GM18909 (cell line): ENCODE measurements around the gene UBE4B.
"Not testable (repeated sequence)": the region's sequence is repeated elsewhere in the genome, so short reads cannot be mapped to it uniquely, and the experiment has no call there.

Source experiments
- ATAC-seq: cut with Tn5 transposase; IDR thresholded peaks from one replicate; pipeline ENCODE4 v1.9.1; 2021; ENCODE audit warnings: mild to moderate bottlenecking; ENCODE audit not compliant: unreplicated experiment, poor library complexity

The UBE4B gene

GRCh38 chr1:10068605-10069294 lies 36.0 kb downstream of the UBE4B start:
- ATAC-seq: no peak

- no peak for ATAC-seq
Observed at GRCh38 chr1:10070206-10070605, 37.4 kb downstream of the UBE4B start.

GRCh38 chr1:10071640-10072039 lies 38.9 kb downstream of the UBE4B start:
- ATAC-seq: no peak

- ATAC-seq: not testable (repeated sequence)
Observed at GRCh38 chr1:10073371-10073770, 40.6 kb downstream of the UBE4B start.

- ATAC-seq: no peak
Observed at GRCh38 chr1:10074059-10074851, 41.5 kb downstream of the UBE4B start.

GRCh38 chr1:10074852-10075730 lies 42.3 kb downstream of the UBE4B start:
- no peak for ATAC-seq

GRCh38 chr1:10075732-10076131 lies 43.0 kb downstream of the UBE4B start:
- no peak for ATAC-seq

- no peak for ATAC-seq
Observed at GRCh38 chr1:10078494-10078893, 45.7 kb downstream of the UBE4B start.

GRCh38 chr1:10080523-10080922 lies 47.8 kb downstream of the UBE4B start:
- ATAC-seq: no peak

- no peak for ATAC-seq
Observed at GRCh38 chr1:10082785-10083479, 50.2 kb downstream of the UBE4B start.

- no peak for ATAC-seq
Observed at GRCh38 chr1:10084045-10084444, 51.3 kb downstream of the UBE4B start.

GRCh38 chr1:10085076-10085475 lies 52.3 kb downstream of the UBE4B start:
- ATAC-seq: no peak

GRCh38 chr1:10087210-10087609 lies 54.5 kb downstream of the UBE4B start:
- ATAC-seq: no peak

GRCh38 chr1:10101929-10102328 lies 69.2 kb downstream of the UBE4B start:
- no peak for ATAC-seq

- no peak for ATAC-seq
Observed at GRCh38 chr1:10103193-10103592, 70.4 kb downstream of the UBE4B start.

- ATAC-seq: no peak
Observed at GRCh38 chr1:10104834-10105233, 72.1 kb downstream of the UBE4B start.

GRCh38 chr1:10105484-10105883 lies 72.7 kb downstream of the UBE4B start:
- ATAC-seq: no peak

- no peak for ATAC-seq
Observed at GRCh38 chr1:10106241-10106640, 73.5 kb downstream of the UBE4B start.

- no peak for ATAC-seq
Observed at GRCh38 chr1:10106756-10107475, 74.2 kb downstream of the UBE4B start.

GRCh38 chr1:10107476-10107847 lies 74.7 kb downstream of the UBE4B start:
- not testable (repeated sequence) for ATAC-seq
